NB4 (cell line): Measurements from ENCODE around the gene ACHE.

Experiments
- CTCF ChIP-seq: IDR thresholded peaks from one replicate; pipeline ENCODE4 v1.5.1; 2012; ENCODE audit warnings: low read depth, low read length
- MYC ChIP-seq: IDR thresholded peaks from 2 replicates; pipeline ENCODE4 v1.6.1; 2011; ENCODE audit warnings: low read depth, low read length
- POLR2A ChIP-seq: IDR thresholded peaks from 2 replicates; pipeline ENCODE4 v1.6.1; 2011; ENCODE audit warnings: mild to moderate bottlenecking; ENCODE audit not compliant: insufficient read length; ENCODE audit errors: extremely low read depth
- TF ChIP-seq, protein P1 (sequence below): IDR thresholded peaks from 2 replicates; pipeline ENCODE4 v1.6.1; 2011; ENCODE audit warnings: low read depth, low read length

DNA sequence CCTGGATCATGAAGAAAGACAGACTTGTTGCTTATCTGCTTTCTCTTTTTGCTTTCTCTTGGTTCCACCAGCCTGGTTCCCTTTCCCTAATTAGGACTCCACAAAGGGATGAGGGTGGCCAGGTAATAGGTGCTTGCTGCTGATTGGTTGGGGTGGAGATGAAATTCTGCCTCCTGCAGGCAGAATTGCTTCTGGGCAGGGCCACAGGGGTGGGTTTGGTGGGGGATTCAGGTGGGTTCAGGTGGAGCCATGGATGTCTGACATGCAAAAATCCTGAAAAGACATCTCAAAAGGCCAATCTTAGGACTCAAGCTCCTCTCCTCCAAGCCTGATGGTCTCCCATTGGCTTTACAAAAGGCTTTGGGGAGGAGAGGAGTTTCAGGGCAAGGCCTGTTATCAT is 25.4 kb upstream of the ACHE start:
- TF ChIP-seq POLR2A (no peak), CTCF (no peak), MYC (no peak)
- TF ChIP-seq, protein P1, sequence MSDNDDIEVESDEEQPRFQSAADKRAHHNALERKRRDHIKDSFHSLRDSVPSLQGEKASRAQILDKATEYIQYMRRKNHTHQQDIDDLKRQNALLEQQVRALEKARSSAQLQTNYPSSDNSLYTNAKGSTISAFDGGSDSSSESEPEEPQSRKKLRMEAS = no peak
